Colon (tissue), 2 donors: ENCODE data around the gene EVX2.

Experiments
- FAIRE-seq: peaks from 2 replicates; lab custom pipeline; 2012; peaks lifted over from hg19 to GRCh38; lab: Jason Lieb, UNC
- donor health status: control.
- donor health status: control.

EVX2 gene

DNA sequence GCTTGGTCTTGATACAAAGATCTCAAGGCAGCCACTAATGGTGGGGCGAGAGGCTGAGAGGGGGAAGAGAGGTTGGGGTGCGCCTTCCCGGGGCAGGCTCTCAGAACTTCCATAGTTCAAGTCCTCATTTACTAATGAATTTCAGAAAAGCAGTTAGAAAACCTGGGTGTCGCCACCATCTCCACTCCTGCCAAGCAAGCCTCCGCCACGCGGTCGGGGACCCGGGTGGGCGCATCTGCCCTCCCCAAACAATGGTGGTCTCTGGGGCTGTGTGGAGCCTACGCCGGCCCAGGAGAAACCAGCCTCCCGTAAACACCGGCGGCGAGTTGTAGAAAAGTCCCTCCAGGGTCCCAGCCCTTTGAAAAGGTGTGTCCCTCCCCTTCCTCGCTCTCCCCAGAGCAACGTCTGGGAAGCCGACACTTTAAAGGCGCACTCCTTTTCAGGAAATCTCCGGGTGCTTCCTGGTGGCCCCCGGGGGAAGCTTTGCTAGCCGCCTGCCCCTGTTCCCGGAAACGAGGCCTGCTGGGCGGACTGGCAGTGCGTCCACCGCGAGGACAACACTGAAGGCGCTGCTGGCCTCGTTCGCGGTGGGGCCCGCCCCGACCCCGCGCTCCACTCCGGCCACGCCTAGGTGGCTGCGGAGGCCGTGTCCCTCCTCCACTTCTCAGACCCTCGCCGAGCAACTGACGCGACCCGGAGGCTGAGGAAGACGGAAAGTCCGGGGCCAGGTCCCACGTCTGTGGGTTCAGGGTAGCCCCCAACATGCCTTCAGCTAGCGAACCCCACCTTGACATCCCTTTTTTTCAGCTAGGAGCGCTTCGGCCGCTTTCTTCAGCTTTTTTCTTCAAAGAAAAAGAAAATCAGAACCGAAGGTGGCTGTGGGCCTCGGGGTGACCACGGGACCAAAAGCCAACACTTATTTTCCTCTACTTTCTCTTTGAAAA lies 16.8 kb downstream of the EVX2 start:
- FAIRE-seq, result no peak

DNA sequence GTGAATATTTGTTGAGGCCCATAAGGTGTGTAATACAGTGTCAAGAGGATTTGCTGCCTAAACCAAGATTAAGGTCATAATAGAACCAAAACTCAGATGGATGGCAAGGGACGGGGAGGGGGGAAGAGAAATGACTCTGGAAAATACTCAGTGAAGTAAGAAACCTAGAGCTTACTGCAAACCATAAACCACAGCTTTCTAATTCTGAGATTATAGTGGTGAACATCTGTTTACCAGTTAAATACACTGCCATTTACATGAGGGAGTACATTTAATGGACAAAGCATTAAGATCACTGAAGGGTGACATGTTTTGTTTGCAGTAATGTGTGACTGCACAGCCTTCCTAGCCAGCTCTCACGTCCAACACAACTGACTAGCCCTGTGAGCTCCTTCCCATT lies 19.8 kb downstream of the EVX2 start:
- FAIRE-seq, result no peak

DNA sequence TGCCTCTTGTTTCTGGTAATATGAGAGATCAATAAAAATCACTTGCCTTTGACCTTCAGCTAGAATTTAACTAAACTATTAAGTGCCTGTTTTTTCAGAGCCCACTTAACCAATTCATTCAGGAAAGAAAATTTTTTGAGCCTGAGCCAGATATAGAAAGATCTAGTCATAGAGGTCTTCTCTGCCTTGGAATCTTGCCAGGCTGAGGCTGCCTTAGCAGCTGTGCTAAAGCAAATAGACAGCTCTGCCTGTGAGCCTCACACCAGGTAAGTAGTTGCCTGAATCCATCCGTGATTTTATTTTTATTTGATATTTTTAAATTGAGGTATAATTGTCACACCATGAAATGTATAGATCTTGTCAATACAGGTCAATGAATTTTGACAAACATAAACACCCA lies 27.4 kb downstream of the EVX2 start:
- FAIRE-seq, result no peak

DNA sequence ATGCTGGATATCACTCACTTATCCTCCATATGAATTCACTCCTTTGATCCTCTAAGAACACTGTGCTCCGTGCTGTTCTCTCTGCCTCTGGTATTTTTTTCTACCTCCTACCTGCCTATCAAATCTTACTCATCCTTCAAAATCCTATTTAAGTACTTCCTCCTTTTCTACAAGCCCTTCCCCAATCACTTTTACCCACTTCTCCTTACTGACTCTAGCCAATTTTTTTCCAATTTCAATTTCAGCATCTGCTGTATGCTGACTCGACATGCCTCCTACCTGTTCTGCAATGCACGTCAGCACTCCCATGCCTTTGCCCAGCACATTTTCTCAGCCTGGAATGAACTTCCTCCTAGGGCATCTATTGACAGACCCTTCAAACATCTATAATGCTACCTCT lies 44.4 kb downstream of the EVX2 start:
- FAIRE-seq, result no peak

DNA sequence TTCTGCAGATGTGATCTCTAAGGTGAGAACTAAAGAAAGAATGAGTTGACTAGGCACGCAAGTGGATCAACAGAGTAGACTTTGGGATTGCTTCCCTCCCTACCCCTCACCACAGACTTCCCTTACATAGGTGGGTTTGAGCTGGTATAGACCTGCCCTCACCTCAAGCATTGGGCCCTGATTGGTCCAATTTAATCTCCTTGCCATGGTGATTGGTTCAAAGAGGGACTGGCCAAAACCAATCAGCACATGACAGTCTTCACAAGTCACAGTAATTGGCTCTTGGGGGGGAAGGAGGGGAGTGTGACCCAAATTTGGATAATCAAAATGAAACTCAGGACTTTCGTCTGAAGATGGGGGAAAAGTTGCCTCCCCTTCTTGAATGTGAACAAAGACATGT lies 45.1 kb downstream of the EVX2 start:
- no peak for FAIRE-seq

DNA sequence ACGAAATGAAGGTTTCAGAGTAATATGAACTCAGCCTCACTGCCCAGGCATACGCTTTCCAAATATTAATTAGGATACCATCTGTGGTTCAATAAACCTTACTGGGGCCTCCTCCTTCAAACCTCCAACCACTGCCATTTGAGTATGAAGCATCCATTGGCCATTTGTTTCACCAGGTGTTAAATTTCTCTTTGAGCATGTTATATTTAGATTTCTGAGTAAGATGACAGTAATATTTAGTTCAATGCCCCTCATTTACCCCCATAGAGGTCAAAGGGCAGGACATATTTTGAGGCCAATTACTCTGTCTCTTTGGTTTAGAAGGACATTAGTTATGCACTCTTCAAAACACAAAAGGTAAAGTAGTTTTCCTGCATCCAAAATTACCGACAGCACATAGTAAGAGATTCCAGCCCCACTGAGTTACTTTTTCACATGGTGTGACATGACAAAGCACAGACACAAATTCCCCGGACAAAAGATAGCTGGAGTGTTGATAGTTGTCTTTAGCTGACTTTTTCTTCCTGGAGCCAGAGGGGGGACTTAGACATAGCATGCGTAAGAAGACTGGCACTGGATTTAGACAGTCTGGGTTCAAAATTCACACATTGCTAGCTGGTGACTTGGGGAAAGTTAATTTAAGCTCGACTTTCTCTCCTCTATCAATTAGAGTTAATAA lies 48.6 kb downstream of the EVX2 start:
- no peak for FAIRE-seq

DNA sequence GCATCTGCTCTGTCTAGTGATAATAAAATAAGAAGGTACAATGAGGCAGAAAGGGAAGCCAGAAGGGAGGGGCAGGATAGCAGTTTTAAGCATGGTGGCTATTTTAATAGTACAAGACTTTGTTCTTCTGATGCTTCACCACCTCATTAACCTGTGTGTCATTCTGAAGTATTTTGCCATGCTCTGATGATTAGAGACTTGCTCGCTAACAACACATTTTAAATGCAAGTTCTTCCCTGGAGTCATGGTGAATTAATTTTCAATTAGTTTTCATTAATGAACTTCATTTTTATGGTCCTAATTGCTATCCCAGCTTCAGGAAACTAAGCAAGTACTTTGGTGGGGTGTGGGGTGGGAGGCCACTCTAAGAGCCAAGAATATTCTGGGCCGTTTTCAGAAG lies 56.0 kb downstream of the EVX2 start:
- FAIRE-seq, result no peak
